Kidney (tissue), 14 donors: ENCODE data around the gene LEMD1. TPM values are rescaled to one million over a fixed set of nuclear protein-coding genes. Genes with fewer than 3 reads are reported as not detected.

Experiments used
- DNase-seq, 5 donors: peaks; one replicate each; pipeline ENCODE4 v3.0.0-alpha.2; 2013 to 2020
- FAIRE-seq: peaks from 2 replicates; lab custom pipeline; 2012; peaks lifted over from hg19 to GRCh38; lab: Jason Lieb, UNC
- H3K27ac ChIP-seq, 2 donors: one replicate each; pipeline ENCODE4 v1.7.0; 2013; ENCODE audit warnings: low read depth in 2 of 2, low read length in 2 of 2, inconsistent platforms in 1 of 2
- H3K27me3 ChIP-seq: one replicate; pipeline ENCODE4 v1.7.1; 2013; ENCODE audit warnings: low read length, inconsistent platforms; ENCODE audit not compliant: control insufficient read depth, insufficient read depth
- H3K36me3 ChIP-seq, 3 donors: one replicate each; pipeline versions ENCODE4 v1.7.0 to v1.7.1; 2013; ENCODE audit warnings: low read length in 3 of 3, control low read depth in 1 of 3, inconsistent platforms in 1 of 3; ENCODE audit not compliant: insufficient read depth in 3 of 3, control insufficient read depth in 2 of 3
- H3K4me1 ChIP-seq, 3 donors: one replicate each; pipeline versions ENCODE4 v1.7.0 to v1.7.1; 2013; ENCODE audit warnings: low read length in 3 of 3, inconsistent platforms in 1 of 3, low read depth in 1 of 3; ENCODE audit not compliant: control insufficient read depth in 2 of 3, insufficient read depth in 2 of 3
- H3K4me3 ChIP-seq, 3 donors: one replicate each; pipeline versions ENCODE4 v1.7.0 to v1.8.1; 2013; ENCODE audit warnings: low read length in 3 of 3, control low read depth in 1 of 3, inconsistent platforms in 1 of 3
- H3K9ac ChIP-seq, 3 donors: one replicate each; pipeline versions ENCODE4 v1.7.0 to v1.7.1; 2013; ENCODE audit warnings: low read length in 3 of 3, control low read depth in 1 of 3, inconsistent platforms in 1 of 3
- H3K9me3 ChIP-seq, 3 donors: one replicate each; pipeline versions ENCODE4 v1.7.0 to v1.7.1; 2013; ENCODE audit warnings: low read length in 3 of 3, control low read depth in 1 of 3, inconsistent platforms in 1 of 3; ENCODE audit not compliant: control insufficient read depth in 2 of 3, insufficient read depth in 1 of 3
- intact Hi-C: fragments of 100-400 bp; cut with DNase I; formaldehyde crosslinking; loops from one replicate; pipeline ENCODE4 v1.11.1; 2022
- polyA plus RNA-seq: library from polyadenylated mRNA; stranded (reverse); fragments of 350-450 nt; fragmentation: Illumina TruSeq; extraction: RNeasy Lipid Tissue Mini Kit (QIAGEN cat#74804); gene quantifications from one replicate; pipeline ENCODE4 v1.2.3, GENCODE V29; 2014; ENCODE audit warnings: low read depth, low replicate concordance; ENCODE audit not compliant: insufficient read depth
- total RNA-seq: library from RNA; stranded (reverse); fragmentation: NEBNext Ultra II Directional; extraction: Animal tissue kit (Norgen Biotek cat#: 25700); gene quantifications from one replicate; pipeline ENCODE4 v1.2.1, GENCODE V29; 2021
- TF ChIP-seq, protein P1 (sequence below): IDR thresholded peaks from 3 replicates; pipeline ENCODE4 v1.5.1; 2012; ENCODE audit warnings: mild to moderate bottlenecking, moderate library complexity, borderline replicate concordance; ENCODE audit not compliant: insufficient read depth; ENCODE audit errors: extremely low read depth
- donor health status: control.
- donor health status: control.
- donor health status: control.
- donor health status: control.
- donor health status: control.
- donor health status: DM: yes; HTN: yes; CAD: no.
- donor health status: Normal renal cell carcinoma (clear cell type).

The LEMD1 gene
- total and polyA plus RNA-seq, 2 donors from 2014 or later = 6.5 TPM; not detected in 1

DNA sequence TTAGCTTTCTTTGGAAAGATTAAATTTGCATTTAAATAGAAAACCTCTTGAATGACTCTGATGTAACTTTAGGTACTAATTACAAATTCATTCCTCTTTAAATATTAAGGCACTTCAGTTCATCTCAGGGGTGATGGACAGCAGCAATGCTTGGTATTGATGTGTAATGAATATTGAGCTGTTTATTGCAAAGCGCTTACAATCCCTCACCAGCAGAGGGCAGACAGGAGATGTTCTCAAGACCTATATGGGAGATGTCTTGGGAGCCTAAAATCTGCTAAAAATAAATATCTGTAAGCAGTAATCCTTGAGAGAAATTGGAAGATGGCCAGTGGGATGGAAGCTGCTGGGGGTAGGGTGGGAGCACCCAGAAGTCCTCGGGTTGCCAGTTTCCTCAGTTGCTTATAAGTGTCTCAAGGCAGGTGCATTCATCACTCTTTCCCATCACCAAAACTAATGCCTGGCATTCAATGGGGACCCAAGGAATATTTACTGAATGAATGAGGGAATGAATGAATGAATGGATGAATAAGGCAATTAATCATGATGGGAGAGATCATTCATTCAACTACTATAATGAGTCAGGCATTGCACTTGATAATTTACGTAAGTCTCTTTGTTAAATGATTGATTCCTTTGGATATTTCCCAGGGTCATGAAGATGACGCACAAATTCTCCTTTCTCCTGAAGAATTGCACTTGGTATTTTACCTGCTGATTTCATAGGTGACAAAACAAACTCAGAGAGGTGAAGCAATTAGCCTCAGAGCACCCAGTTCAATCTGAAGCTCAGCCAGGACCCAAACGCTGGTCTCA lies 67.4 kb downstream of the LEMD1 start:
- Histone ChIP-seq H3K36me3 (no peaks in the 10 kb centered on the region), H3K9ac (no peak overlapping the region), H3K9me3 (no peaks in the 10 kb centered on the region), H3K4me1 (peaks cover 0 to 2% (median 0%) of the 10 kb centered on the region in 3 donors), H3K27me3 (no peaks in the 10 kb centered on the region), H3K27ac (no peak overlapping the region), H3K4me3 (no peak overlapping the region)
- DNase-seq (peak in 3 of 5 donors; percentile 50 to 86 (median 66)), FAIRE-seq (no peak)
- TF ChIP-seq, protein P1, sequence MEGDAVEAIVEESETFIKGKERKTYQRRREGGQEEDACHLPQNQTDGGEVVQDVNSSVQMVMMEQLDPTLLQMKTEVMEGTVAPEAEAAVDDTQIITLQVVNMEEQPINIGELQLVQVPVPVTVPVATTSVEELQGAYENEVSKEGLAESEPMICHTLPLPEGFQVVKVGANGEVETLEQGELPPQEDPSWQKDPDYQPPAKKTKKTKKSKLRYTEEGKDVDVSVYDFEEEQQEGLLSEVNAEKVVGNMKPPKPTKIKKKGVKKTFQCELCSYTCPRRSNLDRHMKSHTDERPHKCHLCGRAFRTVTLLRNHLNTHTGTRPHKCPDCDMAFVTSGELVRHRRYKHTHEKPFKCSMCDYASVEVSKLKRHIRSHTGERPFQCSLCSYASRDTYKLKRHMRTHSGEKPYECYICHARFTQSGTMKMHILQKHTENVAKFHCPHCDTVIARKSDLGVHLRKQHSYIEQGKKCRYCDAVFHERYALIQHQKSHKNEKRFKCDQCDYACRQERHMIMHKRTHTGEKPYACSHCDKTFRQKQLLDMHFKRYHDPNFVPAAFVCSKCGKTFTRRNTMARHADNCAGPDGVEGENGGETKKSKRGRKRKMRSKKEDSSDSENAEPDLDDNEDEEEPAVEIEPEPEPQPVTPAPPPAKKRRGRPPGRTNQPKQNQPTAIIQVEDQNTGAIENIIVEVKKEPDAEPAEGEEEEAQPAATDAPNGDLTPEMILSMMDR = peak; percentile 72
- intact Hi-C loops = no loop called here

DNA sequence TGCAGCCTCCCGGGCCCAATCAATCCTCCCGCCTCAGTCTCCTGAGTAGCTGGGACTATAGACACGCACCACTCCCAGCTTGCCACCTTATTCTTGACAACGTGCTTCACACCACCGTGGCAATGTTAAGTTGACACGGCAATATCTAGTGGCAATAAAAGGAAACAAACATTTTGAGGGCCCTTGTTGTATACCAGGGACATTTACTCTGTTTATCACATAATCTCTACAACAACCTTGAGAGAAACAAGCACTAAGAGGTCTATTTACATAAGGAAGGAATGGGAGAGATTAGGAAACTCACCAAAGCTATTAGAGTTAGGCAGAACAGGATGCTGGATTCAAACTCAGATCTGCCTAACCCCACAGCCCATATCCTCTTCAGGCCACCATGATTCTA lies 68.2 kb downstream of the LEMD1 start:
- no peak overlapping the region for H3K4me3 ChIP-seq
- H3K27me3 ChIP-seq = no peaks in the 10 kb centered on the region
- H3K9ac ChIP-seq = no peak overlapping the region
- intact Hi-C loops = no loop called here
- no peaks in the 10 kb centered on the region for H3K9me3 ChIP-seq
- H3K4me1 ChIP-seq = peaks cover 0 to 2% (median 0%) of the 10 kb centered on the region in 3 donors
- H3K36me3 ChIP-seq = no peaks in the 10 kb centered on the region
- no peak for FAIRE-seq
- TF ChIP-seq, protein P1 = no peak
- DNase-seq = no peak
- no peak overlapping the region for H3K27ac ChIP-seq

DNA sequence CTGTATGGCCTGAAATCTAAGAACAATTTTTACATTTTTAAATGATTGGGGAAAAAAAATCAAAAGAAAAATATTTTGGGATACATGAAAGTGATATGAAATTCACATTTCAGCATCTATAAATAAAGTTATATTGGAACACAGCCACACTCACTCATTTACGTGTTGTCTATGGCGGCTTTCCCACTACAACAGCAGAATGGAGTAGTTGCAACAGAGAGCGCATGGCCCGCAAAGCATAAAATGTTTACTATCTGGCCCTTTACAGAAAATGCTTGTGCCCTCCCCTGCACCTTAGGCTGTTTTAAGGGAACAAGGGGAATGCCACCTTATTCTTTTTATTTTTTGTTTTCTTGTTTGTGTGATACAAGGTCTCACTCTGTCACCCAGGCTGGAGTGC lies 68.7 kb downstream of the LEMD1 start:
- DNase-seq (no peak), FAIRE-seq (no peak)
- Histone ChIP-seq H3K27me3 (no peaks in the 10 kb centered on the region), H3K27ac (no peak overlapping the region), H3K4me3 (no peak overlapping the region), H3K36me3 (no peaks in the 10 kb centered on the region), H3K4me1 (peaks cover 0 to 2% (median 0%) of the 10 kb centered on the region in 3 donors), H3K9ac (no peak overlapping the region), H3K9me3 (no peaks in the 10 kb centered on the region)
- intact Hi-C loops = no loop called here
- TF ChIP-seq, protein P1 = no peak
